ENCODE data around the gene NDUFAF2. TPM values are rescaled to one million over a fixed set of nuclear protein-coding genes. Genes with fewer than 3 reads are reported as not detected.
"Not testable (repeated sequence)": the region's sequence is repeated elsewhere in the genome, so short reads cannot be mapped to it uniquely, and the experiment has no call there.

The NDUFAF2 gene
- total and polyA plus RNA-seq, 9 donors = 24.8 to 81.7 (median 31.8) TPM

DNA sequence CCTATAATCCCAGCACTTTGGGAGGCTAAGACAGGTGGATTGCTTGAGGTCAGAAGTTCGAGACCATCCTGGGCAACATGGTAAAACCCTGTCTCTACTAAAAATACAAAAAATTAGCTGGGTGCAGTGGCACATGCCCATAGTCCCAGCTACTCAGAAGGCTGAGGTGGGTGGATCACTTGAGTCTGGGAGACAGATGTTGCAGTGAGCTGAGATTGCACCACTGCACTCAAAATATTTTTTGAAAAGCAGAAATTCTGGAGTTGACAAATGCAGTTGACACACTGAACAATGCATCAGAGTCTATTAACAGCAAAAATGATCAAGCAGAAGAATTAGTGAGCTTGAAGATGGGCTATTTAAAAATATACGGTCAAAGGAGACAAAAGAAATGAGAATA is 35.5 kb downstream of the NDUFAF2 start:
- no peak overlapping the region for H3K27ac ChIP-seq
- no peaks in the 10 kb centered on the region for H3K27me3 ChIP-seq
- 95 to 98% (median 98%) methylated on average over 2 of the region's 2 CpGs for WGBS, 3 donors
- H3K9me3 ChIP-seq = no peaks in the 10 kb centered on the region
- DNase-seq = no peak
- no peak overlapping the region for H3K4me3 ChIP-seq
- H3K36me3 ChIP-seq = no peaks in the 10 kb centered on the region
- intact Hi-C loops (cut with DNase I) = no loop called here
- H3K4me1 ChIP-seq (ENCODE audit: insufficient read depth) = no peaks in the 10 kb centered on the region
- no peak for TF ChIP-seq EP300 (IDR thresholded peaks at IDR 0.05)
- no peak for TF ChIP-seq POLR2A (IDR thresholded peaks at IDR 0.05)
- TF ChIP-seq, protein P1, sequence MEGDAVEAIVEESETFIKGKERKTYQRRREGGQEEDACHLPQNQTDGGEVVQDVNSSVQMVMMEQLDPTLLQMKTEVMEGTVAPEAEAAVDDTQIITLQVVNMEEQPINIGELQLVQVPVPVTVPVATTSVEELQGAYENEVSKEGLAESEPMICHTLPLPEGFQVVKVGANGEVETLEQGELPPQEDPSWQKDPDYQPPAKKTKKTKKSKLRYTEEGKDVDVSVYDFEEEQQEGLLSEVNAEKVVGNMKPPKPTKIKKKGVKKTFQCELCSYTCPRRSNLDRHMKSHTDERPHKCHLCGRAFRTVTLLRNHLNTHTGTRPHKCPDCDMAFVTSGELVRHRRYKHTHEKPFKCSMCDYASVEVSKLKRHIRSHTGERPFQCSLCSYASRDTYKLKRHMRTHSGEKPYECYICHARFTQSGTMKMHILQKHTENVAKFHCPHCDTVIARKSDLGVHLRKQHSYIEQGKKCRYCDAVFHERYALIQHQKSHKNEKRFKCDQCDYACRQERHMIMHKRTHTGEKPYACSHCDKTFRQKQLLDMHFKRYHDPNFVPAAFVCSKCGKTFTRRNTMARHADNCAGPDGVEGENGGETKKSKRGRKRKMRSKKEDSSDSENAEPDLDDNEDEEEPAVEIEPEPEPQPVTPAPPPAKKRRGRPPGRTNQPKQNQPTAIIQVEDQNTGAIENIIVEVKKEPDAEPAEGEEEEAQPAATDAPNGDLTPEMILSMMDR (IDR thresholded peaks at IDR 0.05) = no peak

DNA sequence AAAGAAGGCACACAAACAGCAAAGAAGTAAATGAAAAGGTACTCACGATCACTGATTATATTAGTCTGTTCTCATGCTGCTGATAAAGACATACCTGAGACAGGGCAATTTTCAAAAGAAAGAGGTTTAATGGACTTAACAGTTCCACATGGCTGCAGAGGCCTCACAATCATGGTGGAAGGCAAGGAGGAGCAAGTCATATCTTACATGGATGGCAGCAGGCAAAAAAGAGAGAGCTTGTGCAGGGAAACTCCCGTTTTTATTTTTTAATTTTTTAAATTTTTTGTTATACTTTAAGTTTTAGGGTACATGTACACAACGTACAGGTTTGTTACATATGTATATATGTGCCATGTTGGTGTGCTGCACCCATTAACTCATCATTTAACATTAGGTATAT is 37.1 kb downstream of the NDUFAF2 start:
- H3K4me3 ChIP-seq; H3K27ac ChIP-seq; H3K4me1 ChIP-seq (ENCODE audit: insufficient read depth); intact Hi-C loops (cut with DNase I); H3K27me3 ChIP-seq; H3K36me3 ChIP-seq; DNase-seq; H3K9me3 ChIP-seq: not testable (repeated sequence)
- 94 to 98% (median 95%) methylated on average over 3 of the region's 3 CpGs for WGBS, 3 donors

DNA sequence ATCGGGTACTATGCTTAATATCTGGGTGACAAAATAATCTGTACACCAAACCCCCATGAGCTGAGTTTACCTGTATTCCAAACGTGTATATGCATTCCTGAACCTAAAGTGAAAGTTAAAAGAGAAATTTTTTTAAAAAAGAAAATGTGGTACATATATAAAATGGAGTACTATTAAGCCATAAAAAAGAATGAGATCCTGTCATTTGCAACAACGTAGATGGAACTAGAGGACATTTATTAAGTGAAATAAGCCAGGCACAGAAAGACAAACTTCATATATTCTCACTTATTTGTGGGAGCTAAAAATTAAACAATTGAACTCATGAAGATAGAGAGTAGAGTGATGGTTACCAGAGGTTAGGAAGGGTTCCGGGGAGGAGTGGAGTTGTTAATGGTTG is 44.8 kb downstream of the NDUFAF2 start:
- WGBS, 3 donors = 92 to 93% (median 93%) methylated on average over 4 of the region's 4 CpGs
- intact Hi-C loops (cut with DNase I) = no loop called here
- Histone ChIP-seq H3K36me3 (no peaks in the 10 kb centered on the region), H3K4me3 (no peak overlapping the region), H3K9me3 (no peaks in the 10 kb centered on the region), H3K27ac (no peak overlapping the region), H3K27me3 (no peaks in the 10 kb centered on the region), H3K4me1 (ENCODE audit: insufficient read depth) (no peaks in the 10 kb centered on the region)
- no peak for TF ChIP-seq POLR2A (IDR thresholded peaks at IDR 0.05)
- TF ChIP-seq, protein P1 (IDR thresholded peaks at IDR 0.05) = no peak
- no peak for TF ChIP-seq EP300 (IDR thresholded peaks at IDR 0.05)
- no peak for DNase-seq

DNA sequence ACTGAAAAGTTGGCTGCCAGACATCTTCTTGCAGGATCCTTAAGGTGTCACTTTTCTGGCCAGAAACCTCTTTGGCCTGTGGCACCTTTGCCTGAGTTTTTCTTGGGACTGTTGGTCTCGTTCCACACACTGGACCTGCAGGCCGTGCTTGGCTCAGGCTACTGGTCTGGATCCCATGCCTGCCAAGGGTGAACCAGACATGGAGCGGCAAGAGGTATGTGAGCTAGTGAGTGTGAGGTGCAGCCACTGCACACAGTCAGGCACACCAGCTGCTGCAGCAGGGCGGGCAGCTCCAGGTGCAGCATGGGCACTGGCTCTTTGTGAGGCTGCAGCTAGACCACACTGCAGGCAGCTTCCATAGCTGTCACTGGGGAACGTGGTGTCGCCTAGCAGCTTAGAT is 47.9 kb downstream of the NDUFAF2 start:
- Histone ChIP-seq H3K27me3 (no peaks in the 10 kb centered on the region), H3K36me3 (no peaks in the 10 kb centered on the region), H3K4me3 (no peak overlapping the region), H3K9me3 (no peaks in the 10 kb centered on the region), H3K27ac (no peak overlapping the region), H3K4me1 (ENCODE audit: insufficient read depth) (no peaks in the 10 kb centered on the region)
- TF ChIP-seq POLR2A (IDR thresholded peaks at IDR 0.05) = no peak
- TF ChIP-seq EP300 (IDR thresholded peaks at IDR 0.05) = no peak
- TF ChIP-seq, protein P1 (IDR thresholded peaks at IDR 0.05) = no peak
- WGBS, 3 donors = 97 to 99% (median 99%) methylated on average over 6 of the region's 6 CpGs
- no peak for DNase-seq
- intact Hi-C loops (cut with DNase I) = no loop called here

DNA sequence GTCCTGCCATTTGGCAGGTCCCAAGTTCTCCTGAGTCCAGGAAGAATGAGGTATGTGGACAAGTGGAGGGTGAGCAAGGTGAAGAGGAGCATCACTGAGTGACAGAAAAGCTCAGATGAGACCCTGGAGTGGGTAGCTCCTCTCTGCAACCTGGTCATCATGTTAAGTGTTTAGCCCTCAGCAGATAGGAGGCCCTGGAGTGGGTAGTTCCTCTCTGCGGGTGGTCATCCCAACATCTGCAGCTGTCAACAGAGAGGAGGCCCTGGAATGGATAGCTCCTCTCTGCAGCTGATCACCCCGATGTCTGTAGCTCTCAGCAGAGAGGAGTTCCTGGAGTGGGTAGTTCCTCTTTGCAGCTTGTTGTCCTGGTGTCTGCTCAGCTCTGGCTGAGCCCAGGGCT is 48.4 kb downstream of the NDUFAF2 start:
- no peak overlapping the region for H3K27ac ChIP-seq
- intact Hi-C loops (cut with DNase I) = no loop called here

More for the DNA sequence above, 48.4 kb downstream of the NDUFAF2 start:
- H3K9me3 ChIP-seq = no peaks in the 10 kb centered on the region
- H3K4me3 ChIP-seq = no peak overlapping the region
- H3K36me3 ChIP-seq = no peaks in the 10 kb centered on the region
- DNase-seq = no peak
- 96 to 100% (median 100%) methylated on average over 2 of the region's 2 CpGs for WGBS, 3 donors
- no peak for TF ChIP-seq POLR2A (IDR thresholded peaks at IDR 0.05)
- TF ChIP-seq, protein P1 (IDR thresholded peaks at IDR 0.05) = no peak
- TF ChIP-seq EP300 (IDR thresholded peaks at IDR 0.05) = no peak
- H3K4me1 ChIP-seq (ENCODE audit: insufficient read depth) = no peaks in the 10 kb centered on the region
- no peaks in the 10 kb centered on the region for H3K27me3 ChIP-seq
